HG02884 (cell line): ENCODE data around the gene STOX2.
"Not testable (repeated sequence)": the region's sequence is repeated elsewhere in the genome, so short reads cannot be mapped to it uniquely, and the experiment has no call there.

Experiments used
- ATAC-seq: cut with Tn5 transposase; IDR thresholded peaks from one replicate; pipeline ENCODE4 v1.9.1; 2021; ENCODE audit warnings: mild to moderate bottlenecking, moderate library complexity; ENCODE audit not compliant: unreplicated experiment

The STOX2 gene

DNA sequence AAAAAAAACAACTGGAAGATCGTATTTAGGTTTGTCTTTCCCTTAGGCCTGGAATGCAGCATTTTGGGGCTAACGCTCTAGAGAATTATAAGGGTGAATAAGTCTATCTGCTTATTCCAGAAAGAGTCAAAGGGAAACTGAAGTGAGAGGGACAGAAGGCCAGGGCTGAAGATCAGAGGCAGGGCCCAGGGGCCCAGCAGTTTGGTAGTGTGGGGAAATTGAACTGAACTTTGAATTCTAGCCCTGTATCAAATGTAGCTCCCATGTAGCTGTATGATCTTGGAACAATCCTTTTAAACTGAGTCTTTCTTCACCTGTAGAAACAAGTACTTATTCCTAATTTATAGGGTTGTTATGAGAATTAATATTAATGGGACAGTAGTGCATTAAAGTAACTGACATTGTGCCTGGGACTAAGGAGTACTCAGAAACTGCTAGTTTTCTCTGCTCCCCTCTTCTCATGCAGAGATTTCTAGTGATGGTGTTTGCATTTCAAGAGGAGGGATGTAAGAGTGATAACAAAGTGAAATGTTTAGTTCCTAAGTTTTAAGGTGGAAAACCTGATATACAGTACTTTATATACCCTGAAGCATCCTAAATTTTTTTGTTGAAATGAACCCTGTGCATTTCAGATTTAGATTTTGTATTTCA is 30.4 kb downstream of the STOX2 start:
- ATAC-seq = no peak

DNA sequence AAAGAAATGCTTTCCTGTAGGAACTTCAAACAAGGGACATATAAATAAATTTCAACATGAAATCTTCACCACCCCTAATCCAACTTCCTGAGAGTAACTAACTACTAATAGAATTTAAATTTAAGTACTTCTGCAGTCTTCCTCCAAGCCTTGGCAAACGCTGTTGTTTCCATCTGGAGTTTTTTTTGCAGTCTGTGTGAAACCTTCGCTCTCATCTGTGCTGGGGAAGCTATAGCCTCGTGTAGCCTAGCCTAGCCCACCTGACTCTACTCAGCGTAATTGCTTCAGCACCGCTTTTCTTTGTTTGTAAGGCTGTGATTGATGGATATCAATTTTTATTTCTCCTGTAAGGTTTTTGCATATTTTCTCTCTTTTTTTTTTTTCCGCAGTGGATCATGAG is 30.9 kb downstream of the STOX2 start:
- ATAC-seq = no peak

DNA sequence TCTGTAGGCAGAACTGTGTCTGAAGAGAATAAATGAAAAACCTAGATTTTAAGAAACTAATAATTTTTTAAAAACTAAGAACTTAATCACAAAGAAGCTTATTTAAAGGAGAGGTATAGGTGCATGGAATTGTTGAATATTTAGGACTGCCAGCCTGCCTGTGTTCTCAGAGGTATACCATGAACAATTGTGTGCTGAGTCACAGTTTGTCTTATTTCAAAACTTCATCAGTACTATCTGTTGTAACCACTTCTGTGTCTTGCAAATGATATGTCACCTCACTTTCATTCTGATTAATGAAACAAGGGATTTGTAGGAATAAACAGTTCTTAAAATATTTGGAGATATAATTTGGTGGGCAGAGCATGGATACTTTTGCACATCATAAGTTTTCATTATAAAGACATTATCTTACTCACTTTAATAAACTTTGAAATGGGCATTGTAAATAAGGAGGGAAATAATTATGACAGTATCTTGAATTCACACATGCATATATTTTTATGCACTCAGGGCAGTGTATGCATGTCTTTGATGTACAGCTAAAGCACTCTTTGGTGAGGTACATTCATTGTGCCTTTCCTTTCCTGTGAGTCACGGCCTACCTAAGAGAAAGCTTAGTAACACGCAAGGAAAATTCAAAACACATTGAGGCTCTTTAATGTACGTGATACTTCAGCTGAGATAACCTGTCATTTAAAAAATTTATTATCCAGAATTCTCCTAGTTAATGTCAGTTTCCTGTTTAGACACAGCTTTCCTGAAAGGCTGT is 31.7 kb downstream of the STOX2 start:
- ATAC-seq = no peak

DNA sequence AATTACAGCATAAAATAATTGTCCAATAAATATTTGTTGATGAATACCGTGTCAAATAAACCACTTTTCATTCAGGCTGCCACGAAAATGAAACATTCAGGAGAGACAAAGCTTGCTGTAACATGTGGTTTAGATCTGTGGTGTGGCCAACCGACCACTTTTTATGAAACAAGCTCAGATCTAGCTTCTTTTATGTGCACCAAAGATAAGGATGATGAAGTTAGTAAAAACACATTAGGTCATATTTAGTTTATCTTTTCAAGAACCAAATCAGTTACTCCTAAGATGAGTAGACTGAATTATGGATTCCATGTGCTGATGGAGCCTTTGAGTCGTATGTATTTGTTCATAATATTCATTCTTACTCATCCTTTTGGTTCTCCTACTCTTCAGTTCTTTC is 35.8 kb downstream of the STOX2 start:
- ATAC-seq = no peak

DNA sequence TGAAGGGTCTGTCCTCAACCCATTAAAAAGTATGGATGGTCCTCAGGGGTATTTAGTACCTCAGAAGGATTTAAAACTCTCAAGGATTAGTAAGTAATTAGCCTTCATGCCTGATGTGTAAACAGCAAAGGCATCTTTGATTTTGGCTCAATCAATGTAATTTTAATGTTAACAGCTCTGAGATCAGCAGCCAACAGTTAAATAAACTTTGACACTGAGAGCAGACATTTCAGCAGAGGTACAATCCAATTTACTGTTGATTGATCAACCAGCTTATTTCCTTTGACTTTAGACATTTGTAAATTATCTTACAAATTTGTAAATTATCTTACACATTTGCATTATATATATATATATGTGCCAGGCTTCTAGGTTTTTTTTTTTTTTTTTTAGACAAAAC is 36.9 kb downstream of the STOX2 start:
- ATAC-seq = no peak

DNA sequence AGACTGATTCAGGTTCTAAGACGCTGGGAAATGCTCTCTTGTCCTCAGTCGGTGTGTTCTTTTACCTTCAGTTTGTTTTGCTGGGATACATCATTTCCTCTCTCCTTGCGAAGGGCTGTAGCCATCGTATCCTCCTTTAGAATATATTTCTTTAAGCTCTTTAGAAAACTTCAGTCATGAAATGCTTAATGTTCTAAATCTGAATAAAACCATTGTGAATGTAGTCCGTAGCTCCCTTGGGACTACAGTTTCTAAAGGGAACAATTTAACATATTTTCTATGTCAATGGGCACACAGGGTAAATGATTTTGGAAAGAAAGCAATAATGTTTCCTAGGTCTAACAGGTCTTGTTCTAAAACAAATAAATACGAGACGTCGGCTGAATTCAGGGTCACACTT is 40.6 kb downstream of the STOX2 start:
- ATAC-seq = no peak

DNA sequence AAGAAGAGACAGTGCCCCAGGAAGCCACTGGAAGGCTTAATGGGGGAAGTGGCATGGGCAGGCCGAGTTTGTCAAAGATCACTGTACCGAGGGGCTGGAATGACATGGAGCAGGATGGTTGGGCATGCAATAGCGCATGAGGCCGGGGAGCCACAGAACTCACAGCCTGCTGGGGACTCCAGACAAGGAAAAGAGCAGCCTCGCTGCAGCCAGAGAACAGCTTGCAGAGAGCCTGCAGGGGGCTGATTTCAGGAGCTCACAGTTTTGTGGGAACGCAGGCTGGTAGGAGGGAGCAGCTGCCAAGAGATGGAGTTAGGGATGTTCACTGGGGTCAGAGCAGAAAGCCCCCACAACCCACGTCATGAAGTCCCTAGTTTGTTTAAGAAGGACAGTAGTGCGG is 45.4 kb downstream of the STOX2 start:
- no peak for ATAC-seq

DNA sequence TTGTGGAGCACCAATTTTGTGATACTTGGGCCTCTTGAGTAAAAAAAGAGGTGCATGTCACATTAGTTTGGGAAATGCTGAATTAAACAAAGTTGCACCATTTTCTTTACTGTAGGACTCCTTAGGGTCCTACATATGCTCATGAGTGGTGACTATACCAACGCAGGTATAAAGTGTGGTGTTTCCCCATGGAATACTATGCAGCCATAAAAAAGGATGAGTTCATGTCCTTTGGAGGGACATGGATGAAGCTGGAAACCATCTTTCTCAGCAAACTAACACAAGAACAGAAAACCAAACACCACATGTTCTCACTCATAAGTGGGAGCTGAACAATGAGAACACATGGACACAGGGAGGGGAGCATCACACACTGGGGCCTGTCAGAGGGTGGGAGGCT is 47.5 kb downstream of the STOX2 start:
- not testable (repeated sequence) for ATAC-seq

DNA sequence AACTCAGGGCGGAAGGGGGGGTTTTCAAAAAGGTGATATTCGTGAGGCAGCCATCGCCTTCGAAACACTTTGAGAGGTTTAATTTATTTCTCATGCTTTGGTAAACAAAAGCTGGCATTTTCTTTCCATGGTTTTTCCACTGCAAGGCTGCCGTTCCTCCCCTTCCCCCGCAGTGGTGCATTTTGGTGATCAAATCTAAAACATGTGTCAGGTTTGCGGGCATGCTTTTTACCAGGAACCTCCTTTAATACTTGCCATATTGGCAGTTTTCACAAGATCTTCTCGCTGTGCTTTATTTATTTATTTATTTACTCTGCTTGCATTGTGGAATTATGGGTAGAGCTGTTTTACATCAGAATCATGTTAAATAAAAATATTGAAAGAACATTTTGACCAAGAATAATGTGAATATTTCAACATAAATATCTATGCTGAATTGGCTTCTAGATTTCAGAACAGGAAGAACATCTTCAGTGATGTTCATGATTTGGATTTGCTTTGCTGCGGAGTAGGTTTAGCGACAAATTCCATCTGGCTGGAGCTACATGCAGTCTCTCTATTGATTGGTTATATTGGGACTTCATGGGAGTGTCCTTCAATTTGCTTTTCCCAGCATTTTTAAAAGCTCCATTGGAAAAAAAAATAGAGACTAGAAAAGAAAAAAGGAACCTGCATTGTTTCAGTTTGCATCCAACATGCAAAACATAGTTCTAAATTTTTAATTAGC is 54.4 kb downstream of the STOX2 start:
- no peak for ATAC-seq

DNA sequence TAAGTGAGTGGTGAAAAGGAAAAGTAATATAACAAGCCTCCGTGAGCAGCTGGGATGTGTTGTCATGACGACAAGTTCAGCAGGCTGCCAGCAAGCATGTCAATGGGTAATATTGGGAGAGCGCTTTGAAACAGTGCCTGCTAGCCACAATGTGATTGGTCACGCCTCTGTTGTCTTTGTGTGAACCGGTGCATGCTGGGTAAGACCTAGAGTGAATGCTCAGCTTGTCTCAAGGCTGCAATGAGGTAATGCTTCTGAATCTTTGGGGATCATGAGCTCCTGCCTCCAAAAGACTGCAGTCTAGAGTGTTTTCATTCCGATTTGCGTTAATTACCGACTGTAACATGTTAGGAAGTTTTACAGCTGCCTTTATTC is 54.9 kb downstream of the STOX2 start:
- no peak for ATAC-seq

DNA sequence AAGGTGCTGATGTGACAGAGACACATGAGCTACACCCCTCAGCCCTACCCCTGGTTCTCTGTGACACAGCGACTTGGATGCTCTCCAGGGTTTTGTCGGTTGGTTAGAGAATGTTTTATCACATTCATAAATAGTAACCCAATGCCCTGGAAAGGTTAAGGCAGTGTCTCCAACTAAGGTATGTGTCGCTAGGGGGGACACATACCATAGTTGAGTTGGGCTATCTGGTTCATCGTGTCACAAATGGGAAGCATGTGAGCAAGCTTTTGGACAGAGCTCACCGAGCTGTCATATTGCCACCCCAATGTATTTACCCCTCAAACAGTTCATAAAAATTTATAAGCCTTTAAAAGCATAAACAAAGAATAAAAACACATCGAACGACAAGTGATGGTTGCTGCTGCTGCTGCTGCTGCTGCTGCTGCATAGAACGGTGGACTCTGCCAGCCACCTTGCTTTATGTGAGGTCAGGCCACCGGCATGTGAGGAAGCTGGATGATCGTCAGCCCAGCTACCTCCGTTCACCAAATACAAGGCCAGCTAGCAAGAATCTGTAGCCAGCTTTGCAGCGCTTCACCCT is 55.9 kb downstream of the STOX2 start:
- ATAC-seq = no peak

DNA sequence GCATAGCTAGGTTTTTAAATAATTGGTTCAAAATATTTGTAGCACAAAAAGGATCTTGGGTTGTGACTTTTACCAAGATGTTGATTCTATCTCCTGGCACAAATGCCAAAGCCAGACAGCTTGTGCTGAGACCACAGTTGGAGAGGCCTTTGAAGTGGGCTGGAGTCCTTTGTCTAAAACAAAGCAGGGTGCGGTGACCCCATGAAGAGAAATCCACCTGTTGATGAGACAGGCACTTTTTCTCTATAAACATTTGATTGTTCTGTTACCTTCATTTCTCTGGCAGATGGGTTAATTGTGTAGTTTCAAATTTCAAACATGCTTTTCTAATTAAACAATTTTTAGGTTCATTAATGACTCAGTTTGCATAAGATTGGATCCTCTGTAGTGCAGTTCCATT is 56.7 kb downstream of the STOX2 start:
- no peak for ATAC-seq

DNA sequence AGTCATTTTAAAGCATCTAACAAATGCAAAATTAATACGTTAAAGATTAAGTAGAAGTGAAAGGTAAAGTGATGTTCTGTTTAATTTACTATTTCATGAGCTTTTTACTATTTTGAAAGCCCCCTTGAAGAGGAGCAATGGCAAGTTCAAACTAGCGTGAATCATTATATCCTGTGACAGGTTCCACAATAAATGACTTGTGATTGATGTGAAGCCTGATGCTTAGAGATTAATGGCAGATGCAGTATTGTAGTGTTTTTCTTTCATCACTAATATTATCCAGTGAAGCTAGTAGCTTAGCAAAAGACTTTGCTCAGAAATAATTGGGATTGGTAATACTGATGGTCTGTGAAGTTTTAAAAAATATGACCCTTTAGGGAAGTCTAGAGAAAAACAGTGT is 57.3 kb downstream of the STOX2 start:
- no peak for ATAC-seq

DNA sequence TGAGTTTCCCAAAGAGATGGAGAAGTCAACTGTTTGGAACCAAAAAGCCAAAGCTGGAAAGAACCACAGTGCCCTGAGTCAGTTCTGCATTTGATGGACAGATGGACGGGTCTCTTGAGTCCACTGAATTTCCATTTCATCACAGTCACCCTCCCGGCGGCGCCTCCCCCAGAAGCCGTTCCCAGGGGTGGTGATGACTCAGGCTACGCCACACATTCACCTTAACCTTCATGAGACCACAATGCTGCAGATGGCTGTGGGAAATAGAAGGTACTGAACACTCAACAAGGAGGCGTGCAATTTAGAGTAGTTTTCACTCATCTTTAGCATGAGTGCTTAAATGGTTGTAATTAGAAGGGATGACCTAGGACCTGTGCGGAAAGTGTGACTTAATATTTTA is 61.3 kb downstream of the STOX2 start:
- ATAC-seq = no peak

DNA sequence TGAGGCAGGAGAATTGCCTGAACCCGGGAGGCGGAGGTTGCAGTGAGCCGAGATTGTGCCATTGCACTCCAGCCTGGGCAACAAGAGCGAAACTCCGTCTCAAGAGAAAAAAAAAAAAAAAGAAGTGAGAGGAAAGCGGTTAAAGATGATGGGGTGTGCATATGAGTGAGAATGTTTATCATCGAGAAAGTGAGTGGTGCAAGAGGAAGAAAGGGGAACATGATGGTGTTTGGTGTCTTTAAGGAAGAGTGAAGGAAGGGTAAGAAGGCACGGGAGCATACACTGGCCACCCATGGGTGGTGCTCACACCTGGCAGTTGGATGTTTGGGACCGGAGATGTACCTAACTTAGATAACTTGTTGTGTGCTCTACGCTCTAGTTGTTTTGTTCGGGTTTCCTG is 62.2 kb downstream of the STOX2 start:
- ATAC-seq = no peak

DNA sequence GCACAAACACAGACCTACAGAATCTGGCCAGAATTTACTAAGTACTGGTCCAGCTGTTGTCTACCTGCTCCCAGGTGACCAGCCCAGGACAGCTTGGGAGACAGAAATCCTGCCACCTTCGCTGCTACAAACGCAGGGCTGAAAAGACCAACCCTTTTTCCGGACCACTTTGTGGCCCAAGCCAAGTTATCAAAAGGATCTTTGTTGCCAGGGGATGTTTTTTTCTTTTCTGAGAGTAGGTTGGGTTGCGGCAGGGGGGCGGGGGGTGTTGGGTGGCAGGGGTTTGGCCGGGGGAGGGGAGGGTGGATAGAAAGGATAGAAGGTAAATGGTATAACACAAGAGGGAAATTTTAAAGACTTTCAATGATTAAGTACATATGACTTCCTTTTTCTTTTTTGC is 63.4 kb downstream of the STOX2 start:
- ATAC-seq = no peak

DNA sequence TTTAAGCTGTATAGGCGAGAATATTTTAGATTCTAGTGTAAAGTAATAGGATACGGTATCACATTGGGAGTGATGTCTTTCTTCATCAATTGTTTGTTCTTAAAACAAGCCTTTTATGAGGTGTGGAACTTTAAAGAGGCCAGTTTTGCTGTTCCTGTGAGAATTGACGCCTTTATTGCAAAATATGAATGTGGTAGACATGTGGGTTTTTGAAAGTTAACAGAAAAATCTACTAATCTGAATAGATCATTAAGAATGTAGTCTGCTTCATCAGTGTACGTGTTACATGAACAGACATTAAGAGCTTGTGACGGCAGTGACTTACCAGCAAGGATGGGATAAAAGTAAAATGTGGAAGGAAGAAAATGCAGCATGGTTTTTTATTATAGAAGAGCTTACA is 63.8 kb downstream of the STOX2 start:
- no peak for ATAC-seq

DNA sequence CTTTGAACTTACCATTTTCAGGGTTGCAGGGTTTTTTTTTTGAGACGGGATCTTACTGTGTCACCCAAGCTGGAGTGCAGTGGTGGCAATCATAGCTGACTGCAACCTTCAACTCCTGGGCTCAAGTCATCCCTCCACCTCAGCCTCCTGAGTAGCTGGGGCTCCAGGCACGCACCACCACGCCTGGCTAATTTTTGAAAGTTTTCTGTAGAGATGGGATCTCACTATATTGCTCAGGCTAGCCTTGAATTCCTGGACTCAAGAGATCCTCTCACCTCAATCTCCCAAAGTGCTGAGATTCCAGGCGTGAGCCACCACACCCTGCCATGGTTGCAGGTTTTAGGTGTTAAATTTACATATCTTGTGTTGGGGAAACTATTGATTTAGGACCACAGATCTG is 64.5 kb downstream of the STOX2 start:
- no peak for ATAC-seq

DNA sequence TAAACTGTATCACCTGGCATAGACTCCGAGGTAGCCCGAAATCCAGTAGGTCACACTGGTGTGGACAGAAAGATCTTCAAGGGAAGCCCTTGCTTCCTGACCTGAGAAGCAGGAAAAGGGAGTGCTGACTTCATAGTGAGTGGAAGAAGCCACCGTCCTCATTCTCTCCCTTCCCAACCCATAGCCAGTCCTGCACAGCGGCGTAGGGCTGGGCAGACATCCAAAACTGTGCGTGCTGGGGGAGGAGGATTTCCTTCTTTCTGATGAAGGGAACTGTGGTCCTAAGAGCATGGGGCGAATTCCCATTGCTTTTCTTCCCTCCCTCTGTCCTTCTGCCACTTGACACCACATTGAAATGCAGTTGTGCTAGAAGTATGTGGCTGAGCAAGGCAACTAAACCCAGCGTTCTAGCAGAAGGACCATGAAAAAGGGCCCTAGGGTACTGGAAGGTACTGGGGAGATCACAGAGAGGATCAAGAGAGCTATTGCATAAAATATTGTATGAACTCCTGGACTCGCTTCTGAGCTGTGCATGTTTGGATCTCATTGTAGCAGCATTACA is 66.9 kb downstream of the STOX2 start:
- ATAC-seq = no peak

DNA sequence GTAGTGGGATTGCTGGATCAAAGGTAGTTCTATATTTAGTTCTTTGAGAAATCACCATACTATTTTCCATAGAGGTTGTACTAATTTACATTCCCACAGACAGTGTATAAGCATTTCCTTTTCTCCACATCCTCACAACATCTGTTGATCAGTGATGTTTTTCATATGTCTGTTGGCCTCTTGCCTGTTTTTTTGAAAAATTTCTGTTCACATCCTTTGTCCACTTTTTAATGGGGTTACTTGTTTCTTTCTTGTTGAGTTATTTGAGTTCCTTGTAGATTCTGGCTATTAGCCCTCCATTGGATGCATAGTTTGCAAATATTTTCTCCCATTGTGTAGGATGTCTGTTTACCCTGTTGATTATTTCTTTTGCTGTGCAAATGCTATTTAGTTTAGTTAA is 72.6 kb downstream of the STOX2 start:
- no peak for ATAC-seq

DNA sequence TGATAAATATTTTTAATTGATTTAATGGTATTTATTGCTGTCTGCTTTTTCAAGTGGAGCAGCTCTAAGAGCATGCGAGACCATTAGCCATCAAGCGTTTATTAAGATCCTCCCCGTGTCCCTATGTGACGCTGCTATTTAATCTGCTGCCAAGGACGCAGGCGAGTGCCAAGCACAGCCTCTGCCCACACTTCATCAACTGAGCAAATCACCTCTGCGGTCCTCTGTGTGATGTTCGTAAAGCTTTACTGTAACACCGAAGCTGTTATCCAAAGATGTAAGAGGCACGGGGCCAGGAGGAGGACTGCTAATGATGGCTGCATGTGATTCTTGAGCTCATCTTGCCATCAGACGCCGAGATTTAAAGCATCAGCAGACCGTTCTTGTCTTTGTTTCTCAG is 79.5 kb downstream of the STOX2 start:
- no peak for ATAC-seq

DNA sequence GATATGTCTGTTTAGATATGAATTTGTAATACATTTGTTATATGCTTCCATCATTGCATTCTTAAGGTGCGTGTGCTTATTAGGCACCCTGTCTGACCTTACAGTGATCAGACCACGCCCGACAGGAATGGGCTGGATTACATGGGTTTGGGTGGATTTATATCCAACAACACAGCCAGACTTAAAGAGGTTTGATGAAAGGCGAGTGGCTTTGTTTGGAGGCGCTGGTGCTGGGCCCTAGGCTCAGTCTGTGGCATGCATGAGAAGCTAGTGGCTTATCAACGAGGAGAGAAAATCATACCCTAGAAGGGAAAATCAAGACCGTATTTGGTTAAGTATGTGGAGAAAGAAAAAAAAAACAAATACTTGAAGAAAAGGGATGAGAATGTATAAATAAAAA is 80.7 kb downstream of the STOX2 start:
- ATAC-seq = no peak
